Neural progenitor cell (in vitro differentiated cells): ENCODE data around the gene SEC63. TPM values are rescaled to one million over a fixed set of nuclear protein-coding genes. Genes with fewer than 3 reads are reported as not detected.

Experiments used
- DNase-seq: peaks from one replicate; pipeline ENCODE4 v3.0.0-alpha.2; 2016; ENCODE audit warnings: low spot score
- H2AFZ ChIP-seq: fragments of 200-600 bp; sonication (generic); replicated peaks from 2 replicates; pipeline ENCODE4 v1.6.1; 2016; ENCODE audit warnings: antibody characterized with exemption
- H3F3A ChIP-seq: fragments of 200-600 bp; sonication (generic); 2 replicates; pipeline ENCODE4 v1.6.1; 2016; ENCODE audit warnings: antibody characterized with exemption, low read depth
- H3K27ac ChIP-seq: fragments of 200-600 bp; sonication (generic); 2 replicates; pipeline ENCODE4 v1.5.1; 2016; ENCODE audit warnings: mild to moderate bottlenecking
- H3K27me3 ChIP-seq: fragments of 200-600 bp; sonication (generic); 2 replicates; pipeline ENCODE4 v1.6.1; 2016; ENCODE audit warnings: mild to moderate bottlenecking, moderate library complexity
- H3K36me3 ChIP-seq: fragments of 200-600 bp; sonication (generic); 2 replicates; pipeline ENCODE4 v1.5.1; 2016
- H3K4me1 ChIP-seq: fragments of 200-600 bp; sonication (generic); 2 replicates; pipeline ENCODE4 v1.6.1; 2016; ENCODE audit warnings: mixed run types
- H3K4me2 ChIP-seq: fragments of 200-600 bp; sonication (generic); 2 replicates; pipeline ENCODE4 v1.6.1; 2016
- H3K4me3 ChIP-seq: fragments of 200-600 bp; sonication (generic); 2 replicates; pipeline ENCODE4 v1.5.1; 2016
- H3K79me2 ChIP-seq: fragments of 200-600 bp; sonication (generic); 2 replicates; pipeline ENCODE4 v1.6.1; 2016; ENCODE audit warnings: low read depth
- H3K9ac ChIP-seq: fragments of 200-600 bp; sonication (generic); 2 replicates; pipeline ENCODE4 v1.6.1; 2016
- H3K9me3 ChIP-seq: fragments of 200-600 bp; sonication (generic); 2 replicates; pipeline ENCODE4 v1.5.1; 2016; ENCODE audit warnings: low read depth
- H4K20me1 ChIP-seq: fragments of 200-600 bp; sonication (generic); 2 replicates; pipeline ENCODE4 v1.6.1; 2016; ENCODE audit warnings: low read depth
- H3K27ac Mint-ChIP-seq: 3 replicates; pipeline ENCODE4 v1.8.0; 2021; ENCODE audit warnings: mixed read lengths
- H3K27me3 Mint-ChIP-seq: 2 replicates; pipeline ENCODE4 v1.8.0; 2022; ENCODE audit warnings: low read depth, mild to moderate bottlenecking, inconsistent platforms, moderate library complexity, mixed read lengths; ENCODE audit not compliant: insufficient read depth
- H3K36me3 Mint-ChIP-seq: 3 replicates; pipeline ENCODE4 v1.8.0; 2021; ENCODE audit warnings: mixed read lengths
- H3K4me1 Mint-ChIP-seq: 3 replicates; pipeline ENCODE4 v1.8.0; 2021; ENCODE audit warnings: mixed read lengths
- H3K4me3 Mint-ChIP-seq: 3 replicates; pipeline ENCODE4 v1.8.0; 2021; ENCODE audit warnings: mild to moderate bottlenecking, moderate library complexity, mixed read lengths
- H3K9me3 Mint-ChIP-seq: 3 replicates; pipeline ENCODE4 v1.8.0; 2020; ENCODE audit warnings: mixed read lengths
- CTCF ChIP-seq: fragments of 200-600 bp; sonication (generic); IDR thresholded peaks from 2 replicates; pipeline ENCODE4 v1.5.1; 2017; ENCODE audit warnings: antibody characterized with exemption, mild to moderate bottlenecking
- EZH2 ChIP-seq: fragments of 200-600 bp; sonication (generic); IDR thresholded peaks from 2 replicates; pipeline ENCODE4 v1.6.1; 2017; ENCODE audit warnings: antibody characterized with exemption, mild to moderate bottlenecking, moderate library complexity
- EZH2phosphoT487 ChIP-seq: fragments of 200-600 bp; sonication (generic); IDR thresholded peaks from 2 replicates; pipeline ENCODE4 v1.6.1; 2017; ENCODE audit warnings: antibody characterized with exemption
- total RNA-seq: library from RNA; depleted of rRNA; stranded (reverse); fragments of >200 nt; gene quantifications from 2 replicates; pipeline ENCODE4 v1.2.3, GENCODE V29; 2015; ENCODE audit warnings: low replicate concordance

Gene SEC63
- total RNA-seq, 1 donor from 2014 or later = 20.7 TPM

- Histone ChIP-seq H2AFZ (no peak overlapping the region), H3K4me2 (no peak overlapping the region), H3F3A (peaks cover 8% of the 10 kb centered on the region), H3K9me3 (no peaks in the 10 kb centered on the region), H3K4me1 (peaks cover 7% of the 10 kb centered on the region), H4K20me1 (no peaks in the 10 kb centered on the region), H3K36me3 (no peaks in the 10 kb centered on the region), H3K27ac (no peak overlapping the region), H3K4me3 (no peak overlapping the region), H3K27me3 (no peaks in the 10 kb centered on the region), H3K9ac (no peak overlapping the region), H3K79me2 (no peaks in the 10 kb centered on the region)
- Mint-ChIP-seq H3K36me3 (no peaks in the 10 kb centered on the region), H3K27ac (no peak overlapping the region), H3K4me1 (peaks cover 14% of the 10 kb centered on the region), H3K9me3 (no peaks in the 10 kb centered on the region), H3K27me3 (peaks cover 11% of the 10 kb centered on the region), H3K4me3 (no peak overlapping the region)
- TF ChIP-seq EZH2phosphoT487 (no peak), CTCF (no peak), EZH2 (no peak)
- DNase-seq = no peak
Observed at GRCh38 chr6:107972413-107973096, 14.5 kb upstream of the SEC63 start.

GRCh38 chr6:107971181-107971580 is 13.2 kb upstream of the SEC63 start:
- Mint-ChIP-seq H3K4me1 (peaks cover 14% of the 10 kb centered on the region), H3K9me3 (no peaks in the 10 kb centered on the region), H3K27me3 (peaks cover 9% of the 10 kb centered on the region), H3K36me3 (no peaks in the 10 kb centered on the region), H3K4me3 (no peak overlapping the region), H3K27ac (no peak overlapping the region)
- H4K20me1 ChIP-seq = no peaks in the 10 kb centered on the region
- DNase-seq = no peak
- TF ChIP-seq EZH2 (no peak), EZH2phosphoT487 (no peak), CTCF (no peak)
- no peak overlapping the region for H3K4me3 ChIP-seq
- H3K9me3 ChIP-seq = no peaks in the 10 kb centered on the region
- no peaks in the 10 kb centered on the region for H3K36me3 ChIP-seq
- no peak overlapping the region for H2AFZ ChIP-seq
- H3K4me1 ChIP-seq = peaks cover 7% of the 10 kb centered on the region
- peaks cover 11% of the 10 kb centered on the region for H3F3A ChIP-seq
- no peaks in the 10 kb centered on the region for H3K27me3 ChIP-seq
- no peak overlapping the region for H3K9ac ChIP-seq
- H3K4me2 ChIP-seq = no peak overlapping the region
- H3K27ac ChIP-seq = no peak overlapping the region
- no peaks in the 10 kb centered on the region for H3K79me2 ChIP-seq

GRCh38 chr6:107970255-107970654 is 12.2 kb upstream of the SEC63 start:
- Mint-ChIP-seq H3K4me3 (peak overlapping the region; percentile 67), H3K27ac (no peak overlapping the region), H3K36me3 (no peaks in the 10 kb centered on the region), H3K4me1 (peaks cover 14% of the 10 kb centered on the region), H3K9me3 (no peaks in the 10 kb centered on the region), H3K27me3 (peaks cover 8% of the 10 kb centered on the region)
- H3K9me3 ChIP-seq = no peaks in the 10 kb centered on the region
- H3F3A ChIP-seq = peaks cover 11% of the 10 kb centered on the region
- no peak for TF ChIP-seq EZH2phosphoT487
- TF ChIP-seq CTCF = no peak
- no peaks in the 10 kb centered on the region for H3K27me3 ChIP-seq
- H2AFZ ChIP-seq = no peak overlapping the region
- no peaks in the 10 kb centered on the region for H3K79me2 ChIP-seq
- no peak overlapping the region for H3K27ac ChIP-seq
- no peaks in the 10 kb centered on the region for H3K36me3 ChIP-seq
- no peak for DNase-seq
- H3K4me3 ChIP-seq = no peak overlapping the region
- no peaks in the 10 kb centered on the region for H4K20me1 ChIP-seq
- H3K4me1 ChIP-seq = peaks cover 7% of the 10 kb centered on the region
- no peak overlapping the region for H3K9ac ChIP-seq
- H3K4me2 ChIP-seq = no peak overlapping the region
